ENCODE results near the gene KANSL1. TPM values are rescaled to one million over a fixed set of nuclear protein-coding genes. Genes with fewer than 3 reads are reported as not detected.

KANSL1 gene
- total and polyA plus RNA-seq, 9 of the 15 experiments (the other 6 are each of a cell fraction or from before 2014, with no cell fraction given) = 3.6 to 55.4 (median 31.8) TPM

GRCh38 chr17:46192439-46193150 is 634 bp downstream of the KANSL1 start (continued):
- no peak for TF ChIP-seq THRB (CRISPR knock-in tag; conservative IDR thresholded peaks at IDR 0.05)
- peak in 1 of 2 experiments; percentile 78; a peak in 2 of 4 replicates for TF ChIP-seq HDAC1 (IDR thresholded peaks at IDR 0.05)
- peak; percentile 82 for TF ChIP-seq CHD1 (IDR thresholded peaks at IDR 0.05; ENCODE audit: low read length)
- TF ChIP-seq ARID1B (IDR thresholded peaks at IDR 0.05) = peak; percentile 21; the same call in 1 of the 2 replicates
- 0 out of 2 replicates have a peak, but pooled peaks have one; percentile 33 for TF ChIP-seq ZEB2 (IDR thresholded peaks at IDR 0.05)
- no peak for TF ChIP-seq ZNF561 (CRISPR knock-in tag; conservative IDR thresholded peaks at IDR 0.05)
- peak; percentile 82 for TF ChIP-seq POLR2G (IDR thresholded peaks at IDR 0.05; ENCODE audit: low read depth, low read length)
- TF ChIP-seq E2F1 (CRISPR knock-in tag; IDR thresholded peaks at IDR 0.05) = peak; percentile 15; the same call in 1 of the 2 replicates
- TF ChIP-seq MCM5 (IDR thresholded peaks at IDR 0.05; ENCODE audit: low read depth) = no peak
- TF ChIP-seq AFF4 (CRISPR knock-in tag; IDR thresholded peaks at IDR 0.05) = peak; percentile 85
- 0 out of 2 replicates have a peak, but pooled peaks have one; percentile 5 for TF ChIP-seq ATF4 (CRISPR knock-in tag; IDR thresholded peaks at IDR 0.05)
- 0 out of 2 replicates have a peak, but pooled peaks have one; percentile 25 for TF ChIP-seq LCOR (CRISPR knock-in tag; IDR thresholded peaks at IDR 0.05)
- TF ChIP-seq BCLAF1 (IDR thresholded peaks at IDR 0.05; ENCODE audit: borderline replicate concordance in 1 of 2, control insufficient read depth in 1 of 2, low read depth in 2 of 2, low read length in 1 of 2) = 0 out of 4 replicates have a peak, but pooled peaks of 1 of the 2 experiments have one; percentile 59
- TF ChIP-seq TEAD4 (IDR thresholded peaks at IDR 0.05; ENCODE audit: low read length) = peak; percentile 65; the same call in 1 of the 2 replicates
- no peak for TF ChIP-seq TEAD4 (CRISPR knock-in tag; IDR thresholded peaks at IDR 0.05; ENCODE audit: borderline replicate concordance)
- TF ChIP-seq POLR2H (tag; IDR thresholded peaks at IDR 0.05; ENCODE audit: low read depth) = peak; percentile 34

Measured in K562 (cell line).